ENCODE data around the gene CHI3L1. TPM values are rescaled to one million over a fixed set of nuclear protein-coding genes. Genes with fewer than 3 reads are reported as not detected.

CHI3L1 gene
- total and polyA plus RNA-seq, 4 donors: 5.0 to 34.7 (median 15.9) TPM

DNA sequence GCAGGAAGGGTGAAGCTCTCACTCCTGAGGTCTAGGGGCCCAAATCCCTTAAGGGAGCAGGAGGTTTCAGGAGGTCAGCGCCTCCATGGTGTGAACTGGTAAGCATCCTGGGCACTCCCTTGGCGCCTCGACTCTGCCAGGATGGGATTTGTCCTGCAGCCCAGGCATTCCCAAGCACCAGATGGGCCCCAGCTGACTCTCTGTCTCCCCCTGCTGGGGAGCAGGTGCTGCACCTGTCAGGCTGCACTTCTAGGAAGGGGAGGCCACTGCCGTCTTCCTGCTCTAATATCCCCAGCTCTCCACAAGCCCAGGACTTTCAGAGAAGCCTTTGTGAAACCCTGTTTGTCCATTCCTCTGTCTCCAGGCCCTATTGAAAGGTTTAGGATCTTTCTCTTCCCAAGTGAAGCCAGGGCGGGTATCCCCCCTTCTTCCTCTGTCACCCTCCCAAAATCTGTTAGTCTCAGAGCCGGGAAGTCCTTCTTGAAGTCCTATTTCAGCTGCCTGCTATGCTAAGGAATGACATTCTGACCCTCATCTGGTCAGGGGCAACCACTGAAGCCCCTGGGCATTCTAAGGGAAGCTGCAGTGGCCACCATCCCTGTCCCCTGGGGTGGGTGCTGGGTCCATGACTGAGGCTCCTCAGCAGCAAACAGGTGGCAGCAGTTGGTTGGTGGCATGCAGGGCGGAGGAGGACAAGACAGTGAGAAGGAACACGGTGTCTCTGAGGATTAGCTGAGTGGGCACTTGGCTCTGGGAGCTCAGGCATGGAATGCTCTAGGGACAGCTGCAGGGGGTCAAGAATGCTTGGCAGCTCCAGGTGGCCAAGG lies 14.1 kb downstream of the CHI3L1 start:
- no peak overlapping the region for H3K4me3 ChIP-seq (ENCODE audit: low read depth in 1 of 3, low read length in 3 of 3)
- no peaks in the 10 kb centered on the region for H3K36me3 ChIP-seq (ENCODE audit: control insufficient read depth in 4 of 4, insufficient read depth in 3 of 4, low read depth in 1 of 4, low read length in 3 of 4)
- no peak overlapping the region for H3K27ac ChIP-seq (ENCODE audit: low read depth in 1 of 2, low read length in 2 of 2)
- peak; percentile 59 for DNase-seq (ENCODE audit: low spot score)
- no peaks in the 10 kb centered on the region for H3K27me3 ChIP-seq (ENCODE audit: control insufficient read depth in 4 of 4, insufficient read depth in 4 of 4, low read length in 3 of 4)
- no peak overlapping the region for H3K9ac ChIP-seq (ENCODE audit: low read depth in 1 of 2, low read length in 2 of 2)
- H3K4me1 ChIP-seq (ENCODE audit: control insufficient read depth in 4 of 4, insufficient read depth in 4 of 4, low read length in 3 of 4): no peaks in the 10 kb centered on the region
- 58% methylated on average over 8 of the region's 8 CpGs for WGBS
- no peaks in the 10 kb centered on the region for H3K9me3 ChIP-seq (ENCODE audit: control insufficient read depth in 4 of 4, low read length in 3 of 4)
- TF ChIP-seq RAD21 (IDR thresholded peaks at IDR 0.05) (peak; percentile 72 to 86), NR2F2 (IDR thresholded peaks at IDR 0.05) (no peak), GABPA (IDR thresholded peaks at IDR 0.05 in 1 of 2, conservative IDR thresholded peaks at IDR 0.05 in 1 of 2) (no peak), YY1 (IDR thresholded peaks at IDR 0.05) (no peak), TAF1 (conservative IDR thresholded peaks at IDR 0.05) (no peak)
- TF ChIP-seq, protein P1, sequence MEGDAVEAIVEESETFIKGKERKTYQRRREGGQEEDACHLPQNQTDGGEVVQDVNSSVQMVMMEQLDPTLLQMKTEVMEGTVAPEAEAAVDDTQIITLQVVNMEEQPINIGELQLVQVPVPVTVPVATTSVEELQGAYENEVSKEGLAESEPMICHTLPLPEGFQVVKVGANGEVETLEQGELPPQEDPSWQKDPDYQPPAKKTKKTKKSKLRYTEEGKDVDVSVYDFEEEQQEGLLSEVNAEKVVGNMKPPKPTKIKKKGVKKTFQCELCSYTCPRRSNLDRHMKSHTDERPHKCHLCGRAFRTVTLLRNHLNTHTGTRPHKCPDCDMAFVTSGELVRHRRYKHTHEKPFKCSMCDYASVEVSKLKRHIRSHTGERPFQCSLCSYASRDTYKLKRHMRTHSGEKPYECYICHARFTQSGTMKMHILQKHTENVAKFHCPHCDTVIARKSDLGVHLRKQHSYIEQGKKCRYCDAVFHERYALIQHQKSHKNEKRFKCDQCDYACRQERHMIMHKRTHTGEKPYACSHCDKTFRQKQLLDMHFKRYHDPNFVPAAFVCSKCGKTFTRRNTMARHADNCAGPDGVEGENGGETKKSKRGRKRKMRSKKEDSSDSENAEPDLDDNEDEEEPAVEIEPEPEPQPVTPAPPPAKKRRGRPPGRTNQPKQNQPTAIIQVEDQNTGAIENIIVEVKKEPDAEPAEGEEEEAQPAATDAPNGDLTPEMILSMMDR (IDR thresholded peaks at IDR 0.05; ENCODE audit: low read depth, low read length, missing input control): peak; percentile 83

- Histone ChIP-seq H3K27me3 (ENCODE audit: control insufficient read depth in 4 of 4, insufficient read depth in 4 of 4, low read length in 3 of 4) (no peaks in the 10 kb centered on the region), H3K4me1 (ENCODE audit: control insufficient read depth in 4 of 4, insufficient read depth in 4 of 4, low read length in 3 of 4) (no peaks in the 10 kb centered on the region), H3K4me3 (ENCODE audit: low read depth in 1 of 3, low read length in 3 of 3) (no peak overlapping the region), H3K27ac (ENCODE audit: low read depth in 1 of 2, low read length in 2 of 2) (no peak overlapping the region), H3K9me3 (ENCODE audit: control insufficient read depth in 4 of 4, low read length in 3 of 4) (no peaks in the 10 kb centered on the region), H3K36me3 (ENCODE audit: control insufficient read depth in 4 of 4, insufficient read depth in 3 of 4, low read depth in 1 of 4, low read length in 3 of 4) (no peaks in the 10 kb centered on the region), H3K9ac (ENCODE audit: low read depth in 1 of 2, low read length in 2 of 2) (no peak overlapping the region)
- WGBS: 93% methylated on average over 22 of the region's 22 CpGs
- DNase-seq (ENCODE audit: low spot score): no peak
- TF ChIP-seq TAF1 (conservative IDR thresholded peaks at IDR 0.05) (no peak), GABPA (IDR thresholded peaks at IDR 0.05 in 1 of 2, conservative IDR thresholded peaks at IDR 0.05 in 1 of 2) (no peak), ZBTB33 (IDR thresholded peaks at IDR 0.05) (no peak), NR2F2 (IDR thresholded peaks at IDR 0.05) (no peak), HNF4A (conservative IDR thresholded peaks at IDR 0.05) (no peak), JUND (IDR thresholded peaks at IDR 0.05) (no peak), SP1 (IDR thresholded peaks at IDR 0.05) (no peak), EGR1 (IDR thresholded peaks at IDR 0.05; ENCODE audit: low read depth in 2 of 2) (no peak), RAD21 (IDR thresholded peaks at IDR 0.05) (no peak), RXRA (IDR thresholded peaks at IDR 0.05) (no peak), YY1 (IDR thresholded peaks at IDR 0.05) (no peak), REST (IDR thresholded peaks at IDR 0.05) (no peak), HNF4G (IDR thresholded peaks at IDR 0.05) (no peak), FOXA1 (IDR thresholded peaks at IDR 0.05) (no peak), FOXA2 (IDR thresholded peaks at IDR 0.05) (no peak)
- TF ChIP-seq, protein P2, sequence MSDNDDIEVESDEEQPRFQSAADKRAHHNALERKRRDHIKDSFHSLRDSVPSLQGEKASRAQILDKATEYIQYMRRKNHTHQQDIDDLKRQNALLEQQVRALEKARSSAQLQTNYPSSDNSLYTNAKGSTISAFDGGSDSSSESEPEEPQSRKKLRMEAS (IDR thresholded peaks at IDR 0.05): no peak
- TF ChIP-seq, protein P1 (IDR thresholded peaks at IDR 0.05; ENCODE audit: low read depth, low read length, missing input control): no peak
Measured at GRCh38 chr1:203171341-203172183, 14.9 kb downstream of the CHI3L1 start.
